Measurements from ENCODE around the gene STK24. TPM values are rescaled to one million over a fixed set of nuclear protein-coding genes. Genes with fewer than 3 reads are reported as not detected.

STK24 gene
- total RNA-seq, 1 experiment from 2014 or later: 84.8 TPM

GRCh38 chr13:98473788-98474144, 103.1 kb downstream of the STK24 start:
- Histone ChIP-seq H3K9me3 (ENCODE audit: low read depth, low read length, poor library complexity, severe bottlenecking) (no peaks in the 10 kb centered on the region), H3K36me3 (ENCODE audit: insufficient read depth, low read length, poor library complexity, severe bottlenecking) (no peaks in the 10 kb centered on the region), H3K4me1 (ENCODE audit: insufficient read depth, low read length, poor library complexity, severe bottlenecking) (peaks cover 12% of the 10 kb centered on the region), H3K27me3 (replicated peaks; ENCODE audit: insufficient read depth, low read depth, low read length, poor library complexity) (no peaks in the 10 kb centered on the region), H3K27ac (ENCODE audit: low read depth, low read length, poor library complexity, severe bottlenecking) (no peak overlapping the region), H3K4me3 (ENCODE audit: low read depth, low read length, poor library complexity, severe bottlenecking) (no peak overlapping the region)
- TF ChIP-seq, protein P1, sequence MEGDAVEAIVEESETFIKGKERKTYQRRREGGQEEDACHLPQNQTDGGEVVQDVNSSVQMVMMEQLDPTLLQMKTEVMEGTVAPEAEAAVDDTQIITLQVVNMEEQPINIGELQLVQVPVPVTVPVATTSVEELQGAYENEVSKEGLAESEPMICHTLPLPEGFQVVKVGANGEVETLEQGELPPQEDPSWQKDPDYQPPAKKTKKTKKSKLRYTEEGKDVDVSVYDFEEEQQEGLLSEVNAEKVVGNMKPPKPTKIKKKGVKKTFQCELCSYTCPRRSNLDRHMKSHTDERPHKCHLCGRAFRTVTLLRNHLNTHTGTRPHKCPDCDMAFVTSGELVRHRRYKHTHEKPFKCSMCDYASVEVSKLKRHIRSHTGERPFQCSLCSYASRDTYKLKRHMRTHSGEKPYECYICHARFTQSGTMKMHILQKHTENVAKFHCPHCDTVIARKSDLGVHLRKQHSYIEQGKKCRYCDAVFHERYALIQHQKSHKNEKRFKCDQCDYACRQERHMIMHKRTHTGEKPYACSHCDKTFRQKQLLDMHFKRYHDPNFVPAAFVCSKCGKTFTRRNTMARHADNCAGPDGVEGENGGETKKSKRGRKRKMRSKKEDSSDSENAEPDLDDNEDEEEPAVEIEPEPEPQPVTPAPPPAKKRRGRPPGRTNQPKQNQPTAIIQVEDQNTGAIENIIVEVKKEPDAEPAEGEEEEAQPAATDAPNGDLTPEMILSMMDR (conservative IDR thresholded peaks at IDR 0.05; ENCODE audit: low read depth, low read length): no peak
- TF ChIP-seq EZH2 (IDR thresholded peaks at IDR 0.05; ENCODE audit: borderline replicate concordance, low read depth, low read length, poor library complexity, severe bottlenecking): no peak
- CTCF ChIA-PET: no interaction called here
- BruUV-seq (replicated peaks): no TSS peak
- DNase-seq (ENCODE audit: low spot score): no peak
- intact Hi-C loops (cut with micrococcal nuclease; ENCODE audit: unreplicated experiment): no loop called here
- POLR2A ChIA-PET (ENCODE audit: low non-redundant PET): no interaction called here

DNA sequence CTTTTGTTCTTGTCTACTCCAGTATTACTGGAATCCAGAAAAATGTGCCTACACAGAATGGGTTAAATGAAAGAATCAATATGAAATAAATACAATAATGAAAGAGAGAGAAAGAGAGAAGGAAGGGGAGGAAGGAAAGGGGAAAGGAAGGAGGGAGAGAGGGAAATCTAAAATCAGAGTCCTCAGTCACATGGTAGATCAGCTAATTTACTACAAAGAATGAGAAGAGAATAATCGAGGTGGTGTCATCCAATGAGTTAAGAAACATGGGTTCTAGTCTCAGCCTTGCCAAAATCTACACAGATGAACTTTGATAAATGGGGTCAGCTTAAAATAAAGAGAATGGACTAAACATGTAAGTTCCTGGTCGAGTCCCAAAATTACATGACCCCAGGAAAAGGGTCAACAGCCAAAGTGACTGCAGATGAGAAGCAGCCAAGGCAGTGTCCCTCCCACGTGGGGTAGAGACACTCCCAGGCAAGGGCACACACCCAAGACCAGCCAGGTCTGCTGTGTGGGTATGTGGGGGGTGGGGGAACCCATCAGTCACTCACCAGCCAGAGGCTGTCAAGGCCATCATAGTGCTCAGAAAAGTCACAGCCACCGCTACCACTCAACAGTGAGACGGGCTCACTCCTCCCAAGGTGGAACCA, 103.6 kb downstream of the STK24 start:
- POLR2A ChIA-PET (ENCODE audit: low non-redundant PET): no interaction called here
- Histone ChIP-seq H3K4me3 (ENCODE audit: low read depth, low read length, poor library complexity, severe bottlenecking) (no peak overlapping the region), H3K36me3 (ENCODE audit: insufficient read depth, low read length, poor library complexity, severe bottlenecking) (no peaks in the 10 kb centered on the region), H3K27me3 (replicated peaks; ENCODE audit: insufficient read depth, low read depth, low read length, poor library complexity) (no peaks in the 10 kb centered on the region), H3K27ac (ENCODE audit: low read depth, low read length, poor library complexity, severe bottlenecking) (no peak overlapping the region), H3K9me3 (ENCODE audit: low read depth, low read length, poor library complexity, severe bottlenecking) (no peaks in the 10 kb centered on the region), H3K4me1 (ENCODE audit: insufficient read depth, low read length, poor library complexity, severe bottlenecking) (peaks cover 12% of the 10 kb centered on the region)
- CTCF ChIA-PET: no interaction called here
- DNase-seq (ENCODE audit: low spot score): no peak
- no peak for TF ChIP-seq EZH2 (IDR thresholded peaks at IDR 0.05; ENCODE audit: borderline replicate concordance, low read depth, low read length, poor library complexity, severe bottlenecking)
- TF ChIP-seq, protein P1 (conservative IDR thresholded peaks at IDR 0.05; ENCODE audit: low read depth, low read length): no peak
- intact Hi-C loops (cut with micrococcal nuclease; ENCODE audit: unreplicated experiment): no loop called here
- BruUV-seq (replicated peaks): no TSS peak

DNA sequence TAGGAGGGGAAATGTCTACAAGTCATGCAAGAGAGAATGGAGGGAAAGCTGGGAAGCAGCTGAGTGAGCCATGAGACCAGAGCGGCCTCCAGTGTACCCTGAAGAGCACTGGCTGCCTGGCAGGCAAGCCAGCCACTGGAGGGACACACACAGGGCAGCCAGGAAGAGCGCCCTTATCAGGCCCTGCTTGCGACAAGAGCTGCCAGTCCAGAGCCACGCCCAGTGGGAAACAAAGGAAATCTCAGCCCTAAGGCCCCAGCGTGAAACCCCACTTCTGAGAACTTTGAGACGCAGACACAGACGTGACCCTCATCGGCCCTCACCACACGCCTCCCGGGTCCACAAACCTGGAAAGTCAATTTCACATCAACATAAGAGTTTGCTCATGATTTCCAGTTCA, 105.0 kb downstream of the STK24 start:
- ChIA-PET POLR2A (ENCODE audit: low non-redundant PET) (no interaction called here), CTCF (no interaction called here)
- H3K4me1 ChIP-seq (ENCODE audit: insufficient read depth, low read length, poor library complexity, severe bottlenecking): peaks cover 10% of the 10 kb centered on the region
- no peak overlapping the region for H3K27ac ChIP-seq (ENCODE audit: low read depth, low read length, poor library complexity, severe bottlenecking)
- H3K9me3 ChIP-seq (ENCODE audit: low read depth, low read length, poor library complexity, severe bottlenecking): no peaks in the 10 kb centered on the region
- intact Hi-C loops (cut with micrococcal nuclease; ENCODE audit: unreplicated experiment): no loop called here
- H3K36me3 ChIP-seq (ENCODE audit: insufficient read depth, low read length, poor library complexity, severe bottlenecking): no peaks in the 10 kb centered on the region
- H3K27me3 ChIP-seq (replicated peaks; ENCODE audit: insufficient read depth, low read depth, low read length, poor library complexity): no peaks in the 10 kb centered on the region
- DNase-seq (ENCODE audit: low spot score): no peak
- TF ChIP-seq, protein P1 (conservative IDR thresholded peaks at IDR 0.05; ENCODE audit: low read depth, low read length): no peak
- TF ChIP-seq EZH2 (IDR thresholded peaks at IDR 0.05; ENCODE audit: borderline replicate concordance, low read depth, low read length, poor library complexity, severe bottlenecking): no peak
- no TSS peak for BruUV-seq (replicated peaks)
- H3K4me3 ChIP-seq (ENCODE audit: low read depth, low read length, poor library complexity, severe bottlenecking): no peak overlapping the region

Measured in A673 (cell line).